HG02973 (cell line): ENCODE results near the gene CNKSR3.

Experiments
- ATAC-seq: cut with Tn5 transposase; IDR thresholded peaks from one replicate; pipeline ENCODE4 v1.9.1; 2021; ENCODE audit warnings: moderate library complexity; ENCODE audit not compliant: unreplicated experiment

CNKSR3 gene

DNA sequence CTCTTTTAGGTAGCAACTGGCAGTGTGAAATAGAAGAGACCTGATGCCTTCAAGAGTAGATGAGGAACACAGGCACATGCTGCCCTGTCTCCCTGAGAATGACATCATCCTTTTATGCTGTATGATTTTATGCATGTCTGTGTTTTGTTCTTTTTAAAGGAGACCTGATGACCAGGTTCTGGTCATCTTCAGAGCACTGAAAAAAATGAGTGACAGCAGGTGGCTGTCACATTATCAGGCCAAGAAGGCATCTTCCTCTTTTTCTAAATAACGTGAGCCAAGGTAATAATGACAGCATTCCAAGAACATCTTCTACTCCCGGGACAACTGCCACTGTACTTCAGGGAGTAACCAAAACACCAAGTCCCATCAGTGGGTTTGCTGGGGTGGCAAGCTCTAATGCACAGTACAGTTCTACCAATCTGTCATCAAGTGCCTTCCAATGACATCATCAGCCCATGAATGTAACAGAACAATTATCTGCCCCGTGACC, 28.9 kb downstream of the CNKSR3 start:
- no peak for ATAC-seq

DNA sequence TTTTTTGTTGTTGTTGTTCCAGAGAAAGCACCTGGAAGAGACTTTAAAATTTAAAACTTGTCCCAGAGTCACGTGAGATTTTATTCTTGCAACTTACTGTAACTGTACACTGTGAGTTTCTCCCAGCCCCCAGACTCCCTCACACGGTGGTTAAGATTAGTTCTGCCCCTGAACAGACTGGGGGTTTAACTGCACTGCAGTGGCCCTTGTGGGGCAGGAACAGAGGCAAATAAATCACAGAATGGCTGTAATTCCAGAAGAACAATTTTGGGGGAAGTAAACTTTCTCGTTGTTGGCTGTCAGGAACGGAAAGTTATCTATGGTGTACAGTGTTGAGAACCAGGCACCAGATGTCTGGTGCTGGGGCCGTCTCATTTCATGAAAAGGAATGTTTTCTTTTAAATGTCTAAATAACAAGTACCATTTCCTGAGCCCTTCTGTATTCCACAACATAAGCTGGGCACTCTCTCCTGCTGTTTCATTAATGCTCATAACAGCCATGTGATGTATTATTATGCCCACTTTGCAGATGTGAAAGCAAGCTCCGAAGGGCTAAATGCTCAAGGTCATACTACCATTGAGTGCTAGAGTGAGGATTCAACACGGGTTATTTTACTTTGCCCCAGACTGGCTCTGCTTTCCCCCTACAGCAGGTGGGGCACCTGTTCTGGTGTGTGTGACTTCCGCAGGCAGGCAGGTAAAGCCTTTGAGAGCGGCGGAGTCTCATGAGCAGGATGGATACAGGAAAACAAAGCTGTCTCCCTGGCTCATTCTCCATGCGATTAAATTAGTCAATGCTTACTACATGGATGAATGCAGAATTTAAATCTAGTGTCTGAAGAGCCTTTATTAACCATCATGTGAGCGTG, 30.5 kb downstream of the CNKSR3 start:
- no peak for ATAC-seq

DNA sequence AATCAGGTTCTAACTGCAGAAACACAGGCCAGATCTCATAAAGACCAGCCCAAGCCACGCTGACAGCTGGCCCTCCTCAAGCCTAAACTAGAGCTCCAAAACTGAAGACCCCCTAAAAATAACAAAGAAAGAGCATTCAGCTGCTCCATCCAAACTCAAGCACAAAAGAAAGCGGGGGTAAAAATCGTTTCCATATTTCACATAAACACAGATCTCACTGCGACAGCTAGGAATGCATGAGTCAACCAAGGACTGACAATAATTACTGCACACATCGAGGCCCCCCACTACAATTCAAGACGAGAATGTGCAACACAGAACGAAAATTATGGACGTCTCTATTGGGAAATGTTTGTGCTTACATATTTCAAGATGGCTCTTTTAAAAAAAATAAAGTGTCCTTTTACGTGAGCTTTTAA, 31.1 kb downstream of the CNKSR3 start:
- ATAC-seq: no peak

DNA sequence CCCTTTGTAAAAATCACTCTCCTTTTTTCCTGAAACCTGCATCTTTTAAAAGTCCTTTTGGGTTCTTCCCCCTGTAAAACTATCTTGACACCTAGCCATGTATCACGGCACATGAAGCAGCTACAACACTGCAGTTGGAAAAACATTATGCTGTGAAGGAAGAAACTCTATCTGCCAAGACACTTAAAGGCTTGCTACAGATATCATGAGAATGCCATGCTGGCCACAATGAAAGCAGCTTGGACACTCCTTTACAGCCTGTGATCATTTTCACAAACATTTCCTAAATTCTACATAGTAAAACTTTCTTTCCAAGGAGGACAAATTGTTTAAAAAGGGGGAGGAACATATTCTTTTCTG, 31.8 kb downstream of the CNKSR3 start:
- ATAC-seq: no peak

DNA sequence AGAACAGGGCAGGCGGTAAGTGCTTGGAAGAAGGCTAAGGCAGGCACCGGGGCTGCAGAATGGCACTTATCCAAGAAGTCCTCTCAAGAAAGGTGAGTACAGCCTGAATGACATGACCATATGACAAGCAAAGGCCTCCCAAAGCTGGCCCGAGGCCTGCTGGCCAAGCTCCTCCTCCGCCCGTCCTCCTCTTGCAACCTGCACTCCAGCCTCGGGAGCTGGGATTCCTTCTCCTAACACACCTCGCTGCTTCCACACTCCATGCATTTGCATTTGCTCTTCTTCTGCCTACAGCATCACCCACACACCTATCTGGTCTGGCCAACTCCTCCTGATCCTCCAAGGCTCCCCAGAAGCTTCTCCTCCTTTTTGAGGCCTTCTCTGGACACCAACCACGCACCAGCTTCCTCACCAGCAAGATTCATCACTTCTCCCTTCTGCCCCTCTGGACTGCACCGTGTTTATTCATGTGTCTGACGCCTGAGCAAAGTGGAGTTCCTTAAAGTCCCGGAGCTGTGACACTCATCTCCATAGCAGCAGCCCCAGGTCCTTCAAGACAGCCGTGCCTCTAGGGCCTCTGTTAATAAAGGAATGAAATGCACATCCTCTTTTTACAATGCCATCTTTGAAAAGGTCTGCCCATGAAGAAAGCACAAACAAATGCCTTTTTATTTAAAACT, 32.3 kb downstream of the CNKSR3 start:
- no peak for ATAC-seq

DNA sequence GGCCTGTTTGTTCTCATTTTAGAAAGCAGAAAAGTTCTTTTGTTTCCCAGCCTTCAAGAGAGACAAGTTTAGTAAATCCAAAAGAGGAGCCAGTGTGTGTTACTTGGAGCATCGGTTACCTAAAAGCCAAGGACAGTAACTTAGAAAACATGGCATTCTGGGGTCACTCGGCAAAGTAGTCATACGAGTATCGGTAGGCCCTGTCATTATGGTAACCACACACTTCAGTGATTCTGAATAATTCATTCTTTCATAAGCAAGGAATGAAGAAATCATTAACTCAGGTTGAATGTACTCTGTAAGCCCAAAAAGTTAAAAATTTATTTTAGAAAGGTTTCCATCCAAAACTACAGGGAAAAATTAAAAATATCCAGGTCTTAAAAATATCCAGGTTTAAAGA, 34.0 kb downstream of the CNKSR3 start:
- no peak for ATAC-seq

DNA sequence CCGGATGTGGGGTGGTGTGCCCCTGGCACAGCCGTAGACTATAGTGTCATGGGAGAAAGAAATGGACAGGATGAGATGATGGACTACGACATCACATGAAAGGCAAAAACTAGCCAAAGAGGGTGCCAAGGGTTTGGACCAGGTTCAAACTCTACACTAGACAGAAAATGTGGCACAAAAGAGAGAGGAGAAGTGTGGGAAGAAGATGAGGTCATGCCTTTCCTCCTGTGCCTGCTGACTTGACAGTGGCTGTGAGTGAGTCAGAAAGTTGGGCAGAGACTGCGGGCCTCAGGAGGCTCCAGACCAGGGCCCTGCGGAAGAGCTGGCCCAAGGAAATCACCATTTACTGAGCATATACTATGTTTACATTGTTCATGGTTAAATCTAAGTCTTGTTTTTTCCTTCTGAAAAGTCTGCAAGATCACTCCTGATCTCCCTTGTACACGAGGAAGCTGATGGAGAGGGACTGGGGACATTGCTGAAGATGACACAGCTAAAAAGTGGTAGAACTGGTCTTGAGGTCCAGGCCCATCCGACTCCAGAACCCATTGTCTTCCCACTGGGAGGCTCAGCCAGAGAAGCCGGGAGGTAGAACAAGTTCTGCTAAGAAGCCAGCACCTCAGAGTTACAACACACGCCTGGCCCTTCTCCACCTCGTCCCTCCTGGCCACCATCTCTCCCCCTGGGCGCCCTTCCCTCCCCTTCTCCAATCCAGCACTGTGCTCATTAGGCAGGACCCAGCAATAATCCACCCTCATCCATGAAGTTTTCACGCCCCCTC, 35.6 kb downstream of the CNKSR3 start:
- ATAC-seq: no peak

DNA sequence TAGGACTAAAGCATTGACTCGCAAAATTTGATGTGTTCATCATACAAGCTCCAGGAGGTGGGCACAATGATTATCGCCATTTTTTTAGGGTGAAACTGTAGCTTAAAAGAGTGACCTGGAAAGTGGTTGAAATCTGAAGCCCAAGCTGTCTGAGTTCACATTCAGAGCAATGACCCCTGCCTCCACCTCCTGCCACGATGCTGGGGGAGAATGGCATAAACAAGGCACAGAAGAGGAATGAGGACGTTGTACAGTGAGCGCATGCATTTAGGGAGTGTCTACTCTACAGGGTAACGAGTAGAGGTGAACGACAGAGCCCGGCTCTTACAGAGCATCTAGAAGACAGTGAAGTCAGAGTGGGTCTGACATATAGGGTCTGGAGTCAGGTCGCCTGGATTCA, 37.2 kb downstream of the CNKSR3 start:
- ATAC-seq: no peak

DNA sequence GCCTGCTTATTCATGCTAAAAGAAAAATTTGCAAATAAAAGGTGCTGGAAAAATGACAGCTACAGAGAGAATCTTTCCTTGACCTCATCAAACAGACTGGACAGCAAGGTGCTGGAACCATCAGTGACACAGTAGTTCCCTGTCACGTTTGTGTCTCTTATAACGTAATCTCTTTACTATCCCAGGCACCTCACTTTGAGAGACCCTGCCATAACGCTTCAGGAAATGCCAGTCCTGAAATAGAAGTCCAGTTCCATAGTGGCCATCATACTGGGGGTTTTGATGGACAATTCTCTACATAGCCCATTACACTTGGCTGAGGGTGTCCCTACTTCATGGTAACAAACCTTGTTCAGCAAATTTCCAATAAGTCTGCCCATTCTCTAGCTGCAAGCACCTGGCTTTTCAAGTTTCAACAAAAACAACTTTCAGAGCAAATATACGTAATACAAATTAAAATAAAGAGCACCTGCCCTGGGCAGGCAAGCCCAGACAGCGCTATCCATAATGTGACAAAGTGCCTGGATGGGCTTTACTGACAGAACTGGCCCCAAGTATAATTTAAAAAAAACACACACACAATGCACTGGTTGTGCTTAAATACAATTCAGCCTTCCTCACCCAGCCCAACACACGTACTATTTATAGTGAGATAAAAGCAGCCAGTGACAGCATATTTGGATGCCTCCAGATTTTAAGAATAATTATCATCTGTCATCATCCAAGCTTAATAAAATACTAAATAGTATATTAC, 38.7 kb downstream of the CNKSR3 start:
- ATAC-seq: no peak

DNA sequence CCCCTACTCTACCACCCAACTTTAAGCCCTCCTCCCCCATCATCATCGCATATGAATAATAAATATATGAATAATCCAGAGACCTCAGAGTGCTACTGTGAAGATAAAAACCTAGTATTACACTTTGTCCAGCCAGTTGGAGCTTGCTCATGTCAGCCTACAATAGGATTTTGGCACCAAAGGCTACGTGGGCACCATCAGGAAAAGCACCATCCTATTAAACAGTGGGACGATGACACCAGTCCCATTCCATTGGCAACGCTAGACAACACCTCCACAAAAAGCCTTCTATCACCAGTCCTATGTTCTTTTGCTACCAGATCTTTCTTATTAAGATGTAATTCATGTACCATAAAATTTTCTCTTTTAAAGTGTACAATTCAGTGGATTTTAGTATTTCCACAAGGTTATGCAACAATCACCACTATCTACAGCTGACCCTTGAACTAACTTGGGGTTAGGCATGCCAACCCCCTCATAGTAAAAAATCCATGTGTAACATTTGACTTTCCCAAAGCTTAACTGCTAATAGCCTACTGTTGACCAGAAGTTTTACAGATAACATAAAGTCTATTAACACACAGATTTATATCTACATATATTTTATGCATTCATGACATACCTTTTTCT, 41.1 kb downstream of the CNKSR3 start:
- ATAC-seq: no peak

DNA sequence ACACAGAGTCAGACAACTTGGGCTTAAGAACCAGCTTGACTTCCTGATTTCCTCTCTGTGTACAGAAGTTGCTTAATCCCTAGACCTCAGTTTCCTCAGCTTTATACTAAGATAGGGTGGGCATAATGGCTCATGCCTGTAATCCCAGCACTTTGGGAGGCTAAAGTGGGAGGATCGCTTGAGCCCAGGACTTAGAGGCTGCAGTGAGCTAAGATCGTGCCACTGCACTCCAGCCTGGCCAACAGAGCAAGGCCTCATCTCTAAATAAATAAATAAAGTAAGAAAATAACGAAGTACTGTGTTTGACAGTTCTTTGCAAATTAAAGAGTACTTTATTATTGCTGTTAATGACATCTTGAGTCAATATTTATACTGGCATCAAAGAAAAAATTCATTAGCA, 41.7 kb downstream of the CNKSR3 start:
- no peak for ATAC-seq

DNA sequence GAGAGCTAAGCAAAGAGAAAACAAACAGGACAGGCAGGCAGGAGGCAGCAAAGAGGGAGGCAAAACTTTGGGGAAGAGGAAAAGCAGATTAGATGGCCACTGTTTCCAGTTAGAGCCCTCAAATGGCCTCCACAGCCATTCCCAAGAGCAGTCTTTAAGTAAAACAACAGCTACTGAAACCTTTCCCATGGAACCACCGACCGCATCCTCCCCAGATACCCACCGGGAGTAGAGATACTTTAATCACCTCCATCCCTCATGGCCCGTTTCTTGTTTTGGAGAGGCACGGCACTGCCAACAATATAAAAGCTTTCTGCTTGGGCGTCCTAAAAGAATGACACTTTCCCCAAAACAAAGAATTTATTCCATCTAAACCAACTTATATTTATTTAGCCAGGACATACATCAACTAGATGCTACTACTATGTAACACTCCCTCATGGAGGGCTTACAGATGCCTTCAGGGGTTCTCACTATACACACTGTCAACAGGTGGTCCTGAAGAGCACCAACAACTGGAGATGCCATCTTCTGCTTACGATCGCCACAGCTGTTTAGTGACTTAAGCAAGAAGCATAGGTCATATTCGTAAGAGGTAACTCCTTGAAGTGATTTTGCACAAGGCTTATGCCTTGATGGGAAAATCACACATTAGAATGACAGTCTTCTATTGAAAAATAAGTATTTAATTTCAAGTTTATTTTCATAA, 43.4 kb downstream of the CNKSR3 start:
- ATAC-seq: no peak

DNA sequence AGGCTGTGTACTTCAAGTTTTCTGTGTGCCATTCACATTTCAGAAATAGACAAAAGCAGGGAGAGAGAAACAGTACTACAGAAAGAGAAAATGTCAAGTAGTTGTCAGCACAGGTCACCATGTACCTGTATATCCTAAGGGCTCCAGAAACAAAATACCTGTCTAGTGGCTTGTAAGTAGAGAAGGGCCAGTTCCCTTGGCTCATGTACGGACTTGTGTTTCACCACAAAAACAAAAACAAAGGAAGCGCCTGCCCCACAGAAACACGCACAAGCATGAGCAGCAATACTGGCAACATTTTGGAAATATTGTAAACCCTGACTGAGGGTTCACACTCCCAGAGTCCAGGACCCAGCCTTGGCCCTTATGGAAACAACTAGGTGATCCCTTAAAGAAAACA, 44.3 kb downstream of the CNKSR3 start:
- ATAC-seq: no peak

DNA sequence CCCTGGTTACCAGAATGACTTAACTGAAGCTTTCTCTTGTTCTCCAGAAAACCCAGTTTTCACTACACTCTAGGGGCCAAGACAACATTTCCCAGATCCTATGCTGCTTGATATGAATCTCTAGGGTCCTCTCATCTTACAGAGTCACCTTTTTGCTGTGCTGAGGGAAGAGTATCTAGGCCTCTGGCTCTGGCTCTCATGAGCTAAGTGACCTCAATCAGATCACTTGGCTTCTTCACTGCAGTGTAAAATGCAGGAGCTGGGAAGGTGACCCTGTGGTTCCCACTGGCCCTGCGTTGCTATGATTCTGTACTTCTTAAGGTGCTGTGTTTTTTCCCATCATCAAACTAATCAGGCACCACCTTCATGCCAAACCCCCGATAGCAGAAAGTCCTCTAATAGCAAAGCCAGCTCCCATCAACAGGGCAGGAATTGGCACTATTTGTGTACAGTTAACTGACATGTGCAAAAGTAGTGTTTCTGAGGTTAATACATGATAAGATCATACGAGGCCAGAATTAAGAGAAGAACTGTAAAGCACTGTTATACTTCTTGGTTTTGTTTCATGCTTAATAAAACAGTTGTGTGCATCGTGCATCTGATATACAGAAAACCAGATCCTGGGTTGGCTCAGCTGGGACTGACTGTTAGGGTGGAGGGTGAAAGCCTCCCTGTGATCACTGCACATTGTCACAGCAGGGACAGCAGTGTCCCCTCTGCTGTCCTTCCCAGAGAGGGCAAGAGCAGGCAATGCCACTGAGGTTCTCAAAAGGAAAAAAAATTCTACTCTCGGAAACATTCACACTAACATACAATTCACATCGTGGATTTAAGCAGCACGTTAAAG, 46.7 kb downstream of the CNKSR3 start:
- no peak for ATAC-seq

DNA sequence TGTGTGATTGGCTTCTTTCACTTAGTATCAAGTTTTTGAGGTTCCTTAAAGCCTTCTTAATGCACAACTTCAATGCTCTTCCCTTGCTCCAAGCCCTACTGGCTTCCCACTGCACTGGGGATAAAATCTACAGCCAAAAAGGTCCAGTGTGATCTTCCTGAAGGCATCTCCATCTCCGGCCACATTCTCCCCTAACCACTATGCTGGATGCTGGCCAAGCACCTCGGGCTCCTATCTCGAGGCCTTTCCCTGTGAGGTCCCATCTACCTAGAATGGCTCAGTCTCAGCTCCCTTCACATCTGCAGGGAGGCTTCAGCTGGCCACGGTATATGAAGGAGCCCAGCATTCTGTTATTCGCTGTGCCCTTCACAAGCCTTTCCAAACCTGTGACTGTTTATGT, 48.1 kb downstream of the CNKSR3 start:
- no peak for ATAC-seq

DNA sequence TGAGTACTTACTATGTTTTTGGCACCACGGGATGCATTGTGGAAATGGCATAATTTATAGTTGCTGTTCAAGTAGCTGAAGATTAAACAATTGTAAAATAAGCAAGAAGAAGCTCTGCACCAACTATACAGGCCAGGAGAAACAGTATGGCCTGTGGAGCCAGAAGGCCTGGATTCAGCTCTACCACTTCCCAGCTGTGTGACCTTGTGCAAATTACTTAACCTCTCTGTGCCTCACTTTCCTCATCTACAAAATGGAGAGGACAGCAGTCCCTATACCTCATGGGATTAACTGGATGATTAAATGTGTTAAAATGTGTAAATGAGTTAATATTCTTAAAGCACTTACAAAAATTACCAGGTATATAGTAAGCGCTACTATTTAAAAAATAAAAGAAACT, 49.1 kb downstream of the CNKSR3 start:
- no peak for ATAC-seq

DNA sequence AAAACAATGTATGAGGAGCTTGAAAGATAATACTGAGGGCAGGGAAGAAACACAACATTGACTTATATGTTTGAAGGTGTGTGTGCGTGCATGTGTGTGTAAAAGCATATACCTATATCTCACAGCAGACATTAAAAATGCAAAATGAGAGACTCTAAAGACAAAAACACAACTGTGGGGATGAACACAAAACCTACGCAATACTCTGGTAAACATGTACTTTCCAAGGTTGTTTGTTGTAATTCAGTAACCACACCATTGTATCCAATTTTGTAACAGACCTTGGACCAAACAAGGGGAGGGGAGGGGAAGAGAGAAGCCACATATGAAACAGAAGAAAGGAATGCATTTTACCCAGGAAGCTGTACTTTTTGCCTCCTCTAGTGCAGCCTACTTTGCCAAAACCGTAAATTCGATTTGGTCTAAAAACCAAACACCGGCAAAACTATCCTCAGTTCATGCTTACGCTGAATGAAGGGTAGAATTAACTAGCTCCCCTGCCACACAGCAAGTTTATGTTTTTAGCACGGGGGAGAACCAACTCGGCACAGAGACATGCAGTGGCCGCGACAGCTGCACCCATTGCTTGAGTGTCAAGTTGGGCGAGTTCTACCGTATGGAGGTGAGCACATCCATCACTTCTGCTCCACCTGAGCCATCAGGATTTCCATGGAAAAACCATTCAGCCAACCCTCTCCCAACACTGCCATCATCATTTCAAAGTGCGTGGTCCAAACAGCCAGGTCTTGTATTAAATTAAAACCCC, 50.0 kb downstream of the CNKSR3 start:
- ATAC-seq: no peak

DNA sequence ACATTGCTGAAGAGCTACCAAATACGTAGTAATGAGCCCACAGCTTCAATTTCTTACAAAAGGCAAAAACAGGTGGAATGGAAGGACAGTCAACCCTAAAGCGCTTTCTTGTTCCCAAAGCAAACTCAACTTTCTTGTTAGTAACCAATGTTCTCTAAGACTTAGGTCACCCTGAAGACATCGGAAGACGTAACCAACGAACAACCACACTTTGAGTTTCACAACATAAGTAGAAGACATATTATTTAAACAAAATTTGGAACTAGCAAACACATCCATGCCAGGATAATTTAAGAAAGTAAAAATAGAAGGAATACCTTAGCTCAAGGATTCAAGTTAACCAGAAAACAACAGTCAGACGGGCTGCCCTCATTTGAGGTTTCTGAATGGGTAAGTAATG, 51.0 kb downstream of the CNKSR3 start:
- no peak for ATAC-seq
